Measurements from ENCODE around the gene NUDT3. TPM values are rescaled to one million over a fixed set of nuclear protein-coding genes. Genes with fewer than 3 reads are reported as not detected.

The NUDT3 gene
- total RNA-seq, 1 experiment from 2014 or later: 25.2 TPM

DNA sequence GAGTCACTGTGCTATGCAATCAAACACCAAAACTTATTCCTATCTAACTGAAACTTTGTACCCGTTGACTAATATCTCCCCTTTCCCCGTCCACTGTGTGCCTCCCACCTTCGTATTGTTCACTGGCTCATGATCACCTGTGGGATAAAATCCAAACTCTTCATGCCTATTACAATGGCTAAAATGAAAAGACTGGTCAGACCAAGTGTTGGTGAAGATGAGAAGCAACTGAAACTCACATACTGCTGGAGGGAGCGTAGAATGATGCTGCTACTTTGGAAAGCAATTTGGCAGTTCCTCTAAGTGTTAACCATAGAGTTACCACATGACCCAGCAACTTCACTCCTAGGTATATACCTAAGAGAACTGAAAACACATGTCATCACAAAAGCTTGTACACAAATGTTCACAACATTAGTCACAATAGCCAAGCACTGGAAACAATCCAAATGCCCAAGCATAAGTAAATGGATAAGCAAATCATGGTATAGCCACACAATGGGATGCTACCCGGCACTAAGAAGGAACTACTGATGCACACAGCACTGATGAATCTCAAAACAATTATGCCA, 20.3 kb upstream of the NUDT3 start:
- POLR2A ChIA-PET: interaction anchor here (4.7 kb wide), 1 partner anchor 164 kb away, joined by 38 read pairs; the partner anchor contains the start of gene SMIM29
- Histone ChIP-seq H3K36me3 (ENCODE audit: control insufficient read depth in 1 of 2, insufficient read depth in 2 of 2, low read length in 2 of 2) (peaks cover 3 to 19% of the 10 kb centered on the region in 2 experiments; a peak in 3 of 4 replicates), H3K79me2 (ENCODE audit: insufficient read depth, low read length) (no peaks in the 10 kb centered on the region), H3K9ac (ENCODE audit: low read length) (no peak overlapping the region), H4K20me1 (ENCODE audit: insufficient read depth) (peaks cover 14% of the 10 kb centered on the region; the same call in 1 of the 2 replicates), H3K4me2 (ENCODE audit: low read length) (no peak overlapping the region; the same call in 1 of the 2 replicates), H3K9me2 (ENCODE audit: insufficient read depth) (no peaks in the 10 kb centered on the region), H3K9me3 (ENCODE audit: control insufficient read depth in 1 of 2, insufficient read depth in 1 of 2, low read depth in 1 of 2, low read length in 2 of 2) (no peaks in the 10 kb centered on the region), H3K4me3 (replicated peaks in 1 of 2; ENCODE audit: low read depth in 1 of 2, low read length in 2 of 2) (no peak overlapping the region), H3K27me3 (ENCODE audit: insufficient read depth, low read length) (no peaks in the 10 kb centered on the region), H3K4me1 (ENCODE audit: control insufficient read depth in 1 of 2, insufficient read depth in 2 of 2, low read length in 2 of 2) (peaks cover 18 to 46% of the 10 kb centered on the region in 2 experiments), H2AFZ (ENCODE audit: low read depth, low read length, poor library complexity, severe bottlenecking) (no peak overlapping the region), H3K27ac (ENCODE audit: low read depth, low read length) (no peak overlapping the region)
- CTCF ChIA-PET: interaction anchor here (3.9 to 4.4 kb wide), 2 partner anchors 164 to 249 kb away, joined by 28 to 69 read pairs; partner anchors contain the start of gene SMIM29
- no peak for ATAC-seq
- RAD21 ChIA-PET (ENCODE audit: low non-redundant PET in 1 of 2, low total read pairs in 2 of 2, uncharacterized antibody in 2 of 2, unreplicated experiment in 2 of 2): no interaction called here
- intact Hi-C loops (cut with micrococcal nuclease): no loop called here
- no peak for DNase-seq (ENCODE audit: low read depth, low spot score)
- BruUV-seq (replicated peaks): no TSS peak
- TF ChIP-seq, protein P1, sequence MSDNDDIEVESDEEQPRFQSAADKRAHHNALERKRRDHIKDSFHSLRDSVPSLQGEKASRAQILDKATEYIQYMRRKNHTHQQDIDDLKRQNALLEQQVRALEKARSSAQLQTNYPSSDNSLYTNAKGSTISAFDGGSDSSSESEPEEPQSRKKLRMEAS (IDR thresholded peaks at IDR 0.05): no peak
- TF ChIP-seq CEBPB (IDR thresholded peaks at IDR 0.05; ENCODE audit: low read depth) (no peak), SP1 (IDR thresholded peaks at IDR 0.05; ENCODE audit: low read depth) (no peak), FOSL1 (IDR thresholded peaks at IDR 0.05; ENCODE audit: low read depth) (no peak), TCF7L2 (IDR thresholded peaks at IDR 0.05; ENCODE audit: borderline replicate concordance, extremely low read depth, insufficient read depth, insufficient read length) (no peak), ZFX (IDR thresholded peaks at IDR 0.05) (no peak), ZNF274 (IDR thresholded peaks at IDR 0.05; ENCODE audit: low read depth, low read length) (no peak), POLR2A (IDR thresholded peaks at IDR 0.05; ENCODE audit: borderline replicate concordance, extremely low read depth, insufficient read depth, insufficient read length) (no peak), YY1 (IDR thresholded peaks at IDR 0.05; ENCODE audit: extremely low read depth, insufficient replicate concordance, low read depth, low read length) (no peak), EZH2 (IDR thresholded peaks at IDR 0.05) (no peak), RAD21 (IDR thresholded peaks at IDR 0.05; ENCODE audit: low read depth) (no peak), CBX3 (IDR thresholded peaks at IDR 0.05; ENCODE audit: low read depth) (no peak), POLR2AphosphoS5 (IDR thresholded peaks at IDR 0.05; ENCODE audit: low read depth, low read length) (no peak)
- TF ChIP-seq, protein P2, sequence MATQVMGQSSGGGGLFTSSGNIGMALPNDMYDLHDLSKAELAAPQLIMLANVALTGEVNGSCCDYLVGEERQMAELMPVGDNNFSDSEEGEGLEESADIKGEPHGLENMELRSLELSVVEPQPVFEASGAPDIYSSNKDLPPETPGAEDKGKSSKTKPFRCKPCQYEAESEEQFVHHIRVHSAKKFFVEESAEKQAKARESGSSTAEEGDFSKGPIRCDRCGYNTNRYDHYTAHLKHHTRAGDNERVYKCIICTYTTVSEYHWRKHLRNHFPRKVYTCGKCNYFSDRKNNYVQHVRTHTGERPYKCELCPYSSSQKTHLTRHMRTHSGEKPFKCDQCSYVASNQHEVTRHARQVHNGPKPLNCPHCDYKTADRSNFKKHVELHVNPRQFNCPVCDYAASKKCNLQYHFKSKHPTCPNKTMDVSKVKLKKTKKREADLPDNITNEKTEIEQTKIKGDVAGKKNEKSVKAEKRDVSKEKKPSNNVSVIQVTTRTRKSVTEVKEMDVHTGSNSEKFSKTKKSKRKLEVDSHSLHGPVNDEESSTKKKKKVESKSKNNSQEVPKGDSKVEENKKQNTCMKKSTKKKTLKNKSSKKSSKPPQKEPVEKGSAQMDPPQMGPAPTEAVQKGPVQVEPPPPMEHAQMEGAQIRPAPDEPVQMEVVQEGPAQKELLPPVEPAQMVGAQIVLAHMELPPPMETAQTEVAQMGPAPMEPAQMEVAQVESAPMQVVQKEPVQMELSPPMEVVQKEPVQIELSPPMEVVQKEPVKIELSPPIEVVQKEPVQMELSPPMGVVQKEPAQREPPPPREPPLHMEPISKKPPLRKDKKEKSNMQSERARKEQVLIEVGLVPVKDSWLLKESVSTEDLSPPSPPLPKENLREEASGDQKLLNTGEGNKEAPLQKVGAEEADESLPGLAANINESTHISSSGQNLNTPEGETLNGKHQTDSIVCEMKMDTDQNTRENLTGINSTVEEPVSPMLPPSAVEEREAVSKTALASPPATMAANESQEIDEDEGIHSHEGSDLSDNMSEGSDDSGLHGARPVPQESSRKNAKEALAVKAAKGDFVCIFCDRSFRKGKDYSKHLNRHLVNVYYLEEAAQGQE (IDR thresholded peaks at IDR 0.05; ENCODE audit: low read depth): no peak
- TF ChIP-seq, protein P3, sequence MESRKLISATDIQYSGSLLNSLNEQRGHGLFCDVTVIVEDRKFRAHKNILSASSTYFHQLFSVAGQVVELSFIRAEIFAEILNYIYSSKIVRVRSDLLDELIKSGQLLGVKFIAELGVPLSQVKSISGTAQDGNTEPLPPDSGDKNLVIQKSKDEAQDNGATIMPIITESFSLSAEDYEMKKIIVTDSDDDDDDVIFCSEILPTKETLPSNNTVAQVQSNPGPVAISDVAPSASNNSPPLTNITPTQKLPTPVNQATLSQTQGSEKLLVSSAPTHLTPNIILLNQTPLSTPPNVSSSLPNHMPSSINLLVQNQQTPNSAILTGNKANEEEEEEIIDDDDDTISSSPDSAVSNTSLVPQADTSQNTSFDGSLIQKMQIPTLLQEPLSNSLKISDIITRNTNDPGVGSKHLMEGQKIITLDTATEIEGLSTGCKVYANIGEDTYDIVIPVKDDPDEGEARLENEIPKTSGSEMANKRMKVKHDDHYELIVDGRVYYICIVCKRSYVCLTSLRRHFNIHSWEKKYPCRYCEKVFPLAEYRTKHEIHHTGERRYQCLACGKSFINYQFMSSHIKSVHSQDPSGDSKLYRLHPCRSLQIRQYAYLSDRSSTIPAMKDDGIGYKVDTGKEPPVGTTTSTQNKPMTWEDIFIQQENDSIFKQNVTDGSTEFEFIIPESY (IDR thresholded peaks at IDR 0.05; ENCODE audit: extremely low read depth, insufficient replicate concordance, low read length): no peak
- TF ChIP-seq, protein P4, sequence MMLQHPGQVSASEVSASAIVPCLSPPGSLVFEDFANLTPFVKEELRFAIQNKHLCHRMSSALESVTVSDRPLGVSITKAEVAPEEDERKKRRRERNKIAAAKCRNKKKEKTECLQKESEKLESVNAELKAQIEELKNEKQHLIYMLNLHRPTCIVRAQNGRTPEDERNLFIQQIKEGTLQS (IDR thresholded peaks at IDR 0.05): no peak

All from HCT116 (cell line).